PC-3 (cell line): ENCODE data around the gene ADD1.

ENCODE experiments used
- EZH2 ChIP-seq: fragments of 300-600 bp; sonication (generic); IDR thresholded peaks from one replicate; pipeline ENCODE4 v1.6.1; 2017; ENCODE audit warnings: antibody characterized with exemption, mild to moderate bottlenecking, low read length; ENCODE audit not compliant: unreplicated experiment
- EZH2phosphoT487 ChIP-seq: fragments of 300-600 bp; sonication (generic); IDR thresholded peaks from 2 replicates; pipeline ENCODE4 v1.6.1; 2018; ENCODE audit warnings: mild to moderate bottlenecking, antibody characterized with exemption, low read length, borderline replicate concordance
- TF ChIP-seq, protein P1 (sequence below): fragments of 300-600 bp; sonication (generic); conservative IDR thresholded peaks from 2 replicates; pipeline ENCODE4 v1.5.1; 2017; ENCODE audit warnings: antibody characterized with exemption, low read depth, mild to moderate bottlenecking, low read length

DNA sequence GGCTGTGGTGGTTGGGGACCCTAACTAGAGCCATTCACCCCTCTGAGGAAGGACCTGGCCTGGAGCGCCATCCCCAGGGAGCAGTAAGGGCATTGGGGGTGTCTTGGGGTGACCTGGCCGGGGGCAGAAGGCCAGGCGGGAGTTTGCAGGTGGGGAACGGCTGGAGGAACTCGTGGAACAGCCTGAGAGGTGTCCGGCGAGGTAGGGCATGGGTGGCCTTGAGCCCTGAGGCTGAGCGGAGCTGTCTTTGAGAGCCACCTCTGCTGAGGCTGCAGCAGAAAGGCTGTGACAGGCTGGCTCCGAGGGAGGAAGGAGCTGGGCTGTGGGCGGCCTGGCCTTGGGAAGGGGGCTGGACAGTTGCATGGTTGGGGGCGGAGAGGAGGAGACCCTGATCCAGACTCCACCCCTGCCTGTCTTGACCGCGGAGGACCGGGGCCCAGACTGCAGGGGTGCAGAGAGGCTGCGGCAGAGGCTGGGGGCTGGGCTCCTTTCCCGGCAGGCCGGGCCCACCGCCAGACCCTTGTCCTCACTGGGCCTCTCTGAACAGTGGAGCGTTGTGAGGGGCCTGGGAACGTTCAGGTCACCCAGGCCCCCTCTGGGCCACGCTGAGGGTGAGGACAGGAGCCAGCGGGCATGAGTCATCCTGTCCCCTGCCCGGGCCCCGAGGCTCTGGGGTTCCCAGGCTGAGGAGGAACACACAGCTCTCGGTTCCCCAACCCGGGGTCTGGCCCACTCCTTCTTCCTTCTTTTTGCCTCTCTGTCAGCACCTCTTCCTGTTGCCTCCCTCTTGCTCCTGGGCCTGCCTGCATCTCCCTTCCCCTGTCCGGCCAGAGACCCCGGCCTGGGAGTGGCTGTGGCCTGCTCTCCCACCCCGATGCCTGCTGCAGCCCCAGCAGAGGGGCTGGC lies 42.7 kb upstream of the ADD1 start:
- TF ChIP-seq, protein P1, sequence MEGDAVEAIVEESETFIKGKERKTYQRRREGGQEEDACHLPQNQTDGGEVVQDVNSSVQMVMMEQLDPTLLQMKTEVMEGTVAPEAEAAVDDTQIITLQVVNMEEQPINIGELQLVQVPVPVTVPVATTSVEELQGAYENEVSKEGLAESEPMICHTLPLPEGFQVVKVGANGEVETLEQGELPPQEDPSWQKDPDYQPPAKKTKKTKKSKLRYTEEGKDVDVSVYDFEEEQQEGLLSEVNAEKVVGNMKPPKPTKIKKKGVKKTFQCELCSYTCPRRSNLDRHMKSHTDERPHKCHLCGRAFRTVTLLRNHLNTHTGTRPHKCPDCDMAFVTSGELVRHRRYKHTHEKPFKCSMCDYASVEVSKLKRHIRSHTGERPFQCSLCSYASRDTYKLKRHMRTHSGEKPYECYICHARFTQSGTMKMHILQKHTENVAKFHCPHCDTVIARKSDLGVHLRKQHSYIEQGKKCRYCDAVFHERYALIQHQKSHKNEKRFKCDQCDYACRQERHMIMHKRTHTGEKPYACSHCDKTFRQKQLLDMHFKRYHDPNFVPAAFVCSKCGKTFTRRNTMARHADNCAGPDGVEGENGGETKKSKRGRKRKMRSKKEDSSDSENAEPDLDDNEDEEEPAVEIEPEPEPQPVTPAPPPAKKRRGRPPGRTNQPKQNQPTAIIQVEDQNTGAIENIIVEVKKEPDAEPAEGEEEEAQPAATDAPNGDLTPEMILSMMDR = no peak
- TF ChIP-seq EZH2 (no peak), EZH2phosphoT487 (no peak)
